GM18498 (cell line): ENCODE data around the gene AZGP1.
"Not testable (repeated sequence)": the region's sequence is repeated elsewhere in the genome, so short reads cannot be mapped to it uniquely, and the experiment has no call there.

Experiments
- ATAC-seq: cut with Tn5 transposase; IDR thresholded peaks from one replicate; pipeline ENCODE4 v1.9.1; 2021; ENCODE audit warnings: mild to moderate bottlenecking, moderate library complexity; ENCODE audit not compliant: unreplicated experiment

AZGP1 gene

DNA sequence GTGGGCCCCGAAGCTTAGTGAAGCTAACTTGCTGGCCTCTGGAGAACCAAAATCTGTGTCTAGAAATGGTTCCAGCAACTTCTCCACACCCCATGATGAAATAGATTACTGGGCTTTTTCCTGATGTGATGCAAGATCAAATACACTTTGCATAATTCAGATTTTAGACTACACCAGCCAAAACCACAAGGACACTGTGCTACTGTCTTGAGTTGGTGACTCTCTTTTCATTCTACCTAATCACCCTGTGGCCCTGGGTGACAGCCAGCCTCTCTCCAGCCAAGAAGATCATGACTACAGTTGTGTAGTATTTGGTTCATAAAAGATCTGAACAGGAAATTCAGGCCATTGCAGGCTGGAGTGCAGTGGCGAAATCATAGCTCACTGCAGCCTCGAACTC lies 22.2 kb downstream of the AZGP1 start:
- ATAC-seq: no peak

DNA sequence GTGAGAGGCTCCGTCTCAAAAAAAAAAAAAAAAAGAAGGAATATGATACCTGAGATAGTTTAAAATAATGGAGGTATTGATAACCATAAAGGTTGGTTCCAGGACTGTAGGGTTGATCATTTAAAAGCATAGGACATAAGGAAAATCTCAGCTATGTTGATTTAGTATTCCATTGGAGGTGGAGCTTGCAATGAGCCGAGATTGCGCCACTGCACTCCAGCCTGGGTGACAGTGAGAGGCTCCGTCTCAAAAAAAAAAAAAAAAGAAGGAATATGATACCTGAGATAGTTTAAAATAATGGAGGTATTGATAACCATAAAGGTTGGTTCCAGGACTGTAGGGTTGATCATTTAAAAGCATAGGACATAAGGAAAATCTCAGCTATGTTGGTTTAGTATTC lies 23.2 kb downstream of the AZGP1 start:
- ATAC-seq: not testable (repeated sequence)

DNA sequence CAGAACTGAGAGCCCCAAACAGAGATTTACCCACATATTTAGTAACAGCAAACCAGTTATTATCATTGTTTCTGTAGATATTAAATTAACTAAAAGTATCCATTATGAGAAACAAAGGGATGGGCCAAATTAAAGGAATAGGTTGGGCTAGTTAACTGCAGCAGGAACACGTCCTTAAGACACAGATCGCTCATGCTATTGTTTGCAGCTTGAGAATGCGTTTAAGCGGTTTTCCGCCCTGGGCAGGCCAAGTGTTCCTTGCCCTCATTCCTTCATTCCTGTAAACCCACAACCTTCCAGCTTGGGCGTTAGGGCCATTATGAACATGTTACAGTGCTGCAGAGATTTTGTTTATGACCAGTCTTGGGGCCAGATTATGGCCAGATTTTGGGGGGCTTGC lies 25.0 kb downstream of the AZGP1 start:
- not testable (repeated sequence) for ATAC-seq

- ATAC-seq: no peak
These were observed 26.1 kb downstream of the AZGP1 start for GRCh38 chr7:99949645-99950228.

DNA sequence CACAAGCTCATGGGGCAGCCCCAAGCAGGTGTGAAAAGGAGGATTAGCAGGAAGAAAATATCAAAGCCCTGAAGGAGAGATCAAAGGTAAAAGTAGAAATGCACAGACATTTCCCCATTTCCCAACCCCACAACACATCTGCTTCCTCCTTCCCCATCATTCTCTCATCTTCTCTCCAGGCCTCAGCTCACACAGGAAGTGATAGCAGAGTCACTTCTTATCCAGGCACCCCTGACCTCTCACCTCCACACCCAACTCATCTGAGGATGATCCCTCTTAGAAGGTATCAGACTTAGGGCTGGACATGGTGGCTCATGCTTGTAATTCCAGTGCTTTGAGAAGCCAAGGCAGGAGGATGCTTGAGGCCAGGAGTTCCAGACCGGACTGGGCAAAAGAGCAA lies 28.2 kb downstream of the AZGP1 start:
- ATAC-seq: no peak

- no peak for ATAC-seq
These were observed 31.2 kb downstream of the AZGP1 start for GRCh38 chr7:99944497-99945070.

- ATAC-seq: no peak
These were observed 32.0 kb downstream of the AZGP1 start for GRCh38 chr7:99943641-99944496.

- ATAC-seq: no peak
These were observed 37.5 kb downstream of the AZGP1 start for GRCh38 chr7:99938296-99938695.

DNA sequence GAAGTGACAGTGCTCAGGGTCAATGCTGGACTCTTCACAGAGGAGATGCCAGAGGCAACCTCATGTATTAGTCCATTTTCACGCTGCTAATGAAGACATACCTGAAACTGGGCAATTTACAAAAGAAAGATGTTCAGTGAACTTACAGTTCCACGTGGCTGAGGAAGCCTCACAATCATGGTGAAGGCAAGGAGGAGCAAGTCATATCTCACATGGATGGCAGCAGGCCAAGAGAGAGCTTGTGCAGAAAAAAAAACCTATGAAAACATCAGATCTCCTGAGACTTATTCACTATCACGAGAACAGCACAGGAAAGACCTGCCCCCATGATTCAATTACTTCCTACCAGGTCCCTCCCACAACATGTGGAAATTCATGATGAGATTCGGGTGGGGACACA lies 40.8 kb downstream of the AZGP1 start:
- ATAC-seq: not testable (repeated sequence)

DNA sequence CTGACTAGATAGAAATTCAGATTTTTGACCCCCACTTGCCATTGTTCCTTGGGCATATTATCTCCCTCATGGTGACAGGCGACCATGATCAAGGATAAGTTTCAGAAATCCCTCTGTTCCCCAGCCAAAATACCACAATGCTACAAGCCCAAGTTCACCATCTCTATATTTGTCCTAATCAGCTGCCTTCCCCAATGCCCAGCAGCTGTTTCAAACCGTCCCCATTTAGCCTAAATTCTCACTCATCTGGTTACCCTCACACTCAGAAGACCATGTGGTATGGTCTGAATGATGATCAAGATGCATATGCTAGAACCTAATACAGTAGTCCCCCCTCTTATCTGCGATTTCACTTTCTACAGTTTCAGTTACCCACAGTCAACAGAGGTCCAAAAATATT lies 45.5 kb downstream of the AZGP1 start:
- ATAC-seq: no peak

DNA sequence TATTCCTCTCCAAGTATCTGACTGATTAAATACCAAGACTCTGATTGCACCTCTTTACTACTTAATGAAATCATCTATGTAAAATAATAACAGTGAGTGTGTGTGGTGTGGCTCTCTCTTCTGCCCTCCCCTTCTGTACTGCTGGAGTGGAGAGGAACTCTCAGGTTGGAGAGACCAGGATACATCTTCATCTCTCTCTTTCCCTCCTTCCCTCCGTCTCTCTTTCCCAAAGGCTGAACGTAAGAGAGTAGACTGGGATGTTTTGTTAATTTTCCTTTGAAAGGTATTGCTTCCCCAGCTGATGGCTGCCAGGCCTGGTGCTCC lies 46.1 kb downstream of the AZGP1 start:
- no peak for ATAC-seq

DNA sequence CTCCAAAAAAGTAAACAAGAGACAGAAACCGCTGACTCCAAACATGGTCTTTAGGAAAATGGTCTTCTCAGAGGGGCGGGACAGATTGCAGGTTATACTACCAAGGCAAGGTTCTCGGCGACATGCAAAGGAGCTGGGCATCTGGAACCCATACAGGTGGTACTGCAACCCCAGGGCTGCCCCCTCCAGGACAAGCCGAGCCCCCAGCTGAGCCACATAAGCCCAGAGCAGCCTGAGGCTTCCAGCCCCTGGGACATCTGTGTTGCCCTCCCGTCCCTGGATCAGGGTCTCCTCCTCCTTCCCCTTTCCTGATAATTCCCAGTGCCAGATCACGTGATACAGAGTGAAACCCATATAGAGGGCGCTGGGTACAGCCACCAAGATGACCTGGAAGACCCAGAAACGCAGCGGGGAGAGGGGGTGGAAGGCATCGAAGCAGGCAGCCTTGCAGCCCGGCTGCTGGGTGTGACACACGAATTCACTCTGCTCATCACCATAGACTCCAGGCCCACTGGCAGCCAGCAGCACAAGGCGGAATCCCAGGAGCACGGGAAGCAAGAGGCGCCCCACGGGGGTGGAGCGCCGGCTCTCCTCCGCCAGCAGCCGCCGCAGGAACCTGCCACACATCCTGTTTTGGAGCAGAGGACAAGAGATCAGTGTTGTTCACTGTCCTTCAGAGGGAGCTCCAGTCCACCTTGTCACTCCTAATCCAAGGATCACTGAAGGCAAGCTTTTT lies 46.7 kb downstream of the AZGP1 start, which contains the start of gene GJC3:
TSS of gene GJC3 (minus strand) at position 627 of the 736 bp plus-strand sequence. CDS start at position 627, 0 bp downstream.
- ATAC-seq: no peak

- no peak for ATAC-seq
These were observed 47.6 kb downstream of the AZGP1 start for GRCh38 chr7:99928188-99928587.

DNA sequence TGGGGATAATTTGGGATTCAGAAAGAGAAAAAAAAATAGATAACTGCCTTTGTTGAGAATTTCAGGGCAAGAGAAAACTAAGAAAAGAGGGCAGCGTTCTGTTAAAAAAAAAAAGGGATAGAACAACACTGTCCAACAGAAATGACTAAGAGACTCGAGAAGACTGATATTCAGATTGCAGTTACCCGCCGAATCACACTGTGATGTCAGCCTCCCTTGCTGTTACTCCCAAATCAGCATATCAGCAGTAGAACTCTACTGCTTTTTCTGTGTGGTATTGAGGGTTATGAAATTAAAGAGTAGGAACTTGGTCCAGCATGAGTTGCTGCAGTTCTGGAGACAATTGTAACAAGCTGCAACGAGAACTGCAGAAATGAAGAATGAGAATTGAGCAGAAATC lies 48.3 kb downstream of the AZGP1 start:
- ATAC-seq: no peak

DNA sequence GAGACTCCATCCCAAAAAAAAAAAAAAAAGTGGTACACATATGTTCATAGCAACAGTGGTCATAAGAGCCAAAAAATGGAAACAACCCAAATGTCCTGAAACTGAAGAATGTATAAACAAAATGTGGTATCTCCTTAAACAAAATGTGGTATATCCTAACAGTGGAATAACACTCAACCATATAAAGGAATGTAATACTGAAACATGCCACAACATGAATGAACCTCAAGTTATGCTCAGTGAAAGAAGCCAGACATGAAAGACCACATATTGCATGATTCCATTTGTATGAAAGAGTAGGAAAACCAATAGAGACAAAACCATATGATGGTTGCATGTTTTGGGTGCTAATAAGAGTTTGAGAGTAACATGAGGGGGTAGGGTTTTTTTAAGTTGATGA lies 49.5 kb downstream of the AZGP1 start:
- no peak for ATAC-seq

GRCh38 chr7:99923200-99923599 lies 52.6 kb downstream of the AZGP1 start:
- ATAC-seq: no peak

GRCh38 chr7:99920149-99920548 lies 55.7 kb downstream of the AZGP1 start:
- no peak for ATAC-seq

GRCh38 chr7:99919814-99920112 lies 56.1 kb downstream of the AZGP1 start:
- ATAC-seq: no peak

GRCh38 chr7:99918959-99919813 lies 56.6 kb downstream of the AZGP1 start, which contains the start of gene TRIM4:
Gene TRIM4 (minus strand): TSS chr7:99919530. CDS start chr7:99919401, 129 bp downstream.
- ATAC-seq: peak; percentile 95
